Activated T-cell treated with anti-CD3 and anti-CD28 coated beads for 24 hours (primary cell): ENCODE results near the gene HTRA2.

ENCODE experiments used
- DNase-seq: peaks from one replicate; pipeline ENCODE4 v3.0.0-alpha.2; 2020; ENCODE audit warnings: low read depth

The HTRA2 gene

GRCh38 chr2:74562126-74562775, 32.5 kb downstream of the HTRA2 start:
- DNase-seq, result no peak

- DNase-seq, result no peak
These were observed 34.5 kb downstream of the HTRA2 start for GRCh38 chr2:74564222-74564621.

- DNase-seq, result no peak
These were observed 36.5 kb downstream of the HTRA2 start for GRCh38 chr2:74566076-74566753.

DNA sequence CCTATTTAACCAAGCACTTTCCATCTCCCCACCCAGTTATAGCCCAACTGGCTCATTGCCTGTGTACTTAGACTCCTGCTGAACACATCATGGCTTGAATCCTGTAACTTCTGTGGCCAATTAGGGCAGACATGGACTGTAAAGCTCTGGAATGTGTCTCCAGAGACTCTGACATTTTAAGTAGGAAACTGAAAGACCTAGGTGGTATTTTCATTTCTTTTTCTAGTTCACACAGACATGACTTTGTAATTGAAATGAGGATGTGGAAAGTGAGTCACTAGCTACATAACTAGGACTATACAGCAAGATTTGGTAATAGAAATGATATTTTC, 37.0 kb downstream of the HTRA2 start:
- no peak for DNase-seq

DNA sequence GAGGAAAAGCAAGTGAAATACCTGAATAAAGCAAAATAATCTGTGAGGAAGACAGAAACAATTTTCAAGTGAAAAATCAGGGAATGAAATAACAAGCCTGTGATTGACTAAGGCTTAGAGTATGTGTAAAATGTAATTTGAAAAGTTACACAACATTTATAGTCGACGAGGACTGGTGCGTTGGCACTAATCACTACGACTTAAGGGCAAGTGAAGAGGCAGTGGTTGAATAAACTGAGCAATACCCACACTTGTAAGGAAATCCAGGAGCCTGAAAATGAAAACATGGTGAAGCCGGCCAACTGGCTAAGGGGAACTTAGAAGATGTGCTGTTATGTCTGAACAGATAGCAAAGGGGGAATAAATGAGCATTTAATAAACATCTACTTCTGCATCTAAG, 38.1 kb downstream of the HTRA2 start:
- no peak for DNase-seq

DNA sequence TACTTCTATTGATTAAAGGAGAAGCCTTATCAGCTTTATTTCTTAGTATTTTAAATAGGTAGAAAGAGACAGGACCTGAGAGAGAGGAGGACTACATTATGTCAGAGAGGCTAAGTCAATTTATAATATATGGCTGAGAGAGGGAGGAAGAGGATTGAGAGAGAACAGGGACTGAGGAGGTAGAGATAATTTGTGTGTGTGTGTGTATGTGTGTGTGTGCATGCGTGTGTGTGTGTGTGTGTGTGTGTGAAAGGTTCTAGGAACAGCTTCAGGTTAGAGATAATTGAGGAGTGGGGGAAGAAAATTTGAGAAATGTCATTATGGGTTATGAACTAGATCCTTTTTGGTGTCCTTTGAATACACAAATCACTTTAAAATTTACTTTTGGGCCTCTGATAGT, 40.0 kb downstream of the HTRA2 start:
- DNase-seq, result no peak

- no peak for DNase-seq
These were observed 41.3 kb downstream of the HTRA2 start for GRCh38 chr2:74571058-74571457.

- DNase-seq, result no peak
These were observed 42.6 kb downstream of the HTRA2 start for GRCh38 chr2:74572178-74572925.

- DNase-seq, result no peak
These were observed 44.2 kb downstream of the HTRA2 start for GRCh38 chr2:74573747-74574562.

- DNase-seq, result no peak
These were observed 45.6 kb downstream of the HTRA2 start for GRCh38 chr2:74575320-74575719.

DNA sequence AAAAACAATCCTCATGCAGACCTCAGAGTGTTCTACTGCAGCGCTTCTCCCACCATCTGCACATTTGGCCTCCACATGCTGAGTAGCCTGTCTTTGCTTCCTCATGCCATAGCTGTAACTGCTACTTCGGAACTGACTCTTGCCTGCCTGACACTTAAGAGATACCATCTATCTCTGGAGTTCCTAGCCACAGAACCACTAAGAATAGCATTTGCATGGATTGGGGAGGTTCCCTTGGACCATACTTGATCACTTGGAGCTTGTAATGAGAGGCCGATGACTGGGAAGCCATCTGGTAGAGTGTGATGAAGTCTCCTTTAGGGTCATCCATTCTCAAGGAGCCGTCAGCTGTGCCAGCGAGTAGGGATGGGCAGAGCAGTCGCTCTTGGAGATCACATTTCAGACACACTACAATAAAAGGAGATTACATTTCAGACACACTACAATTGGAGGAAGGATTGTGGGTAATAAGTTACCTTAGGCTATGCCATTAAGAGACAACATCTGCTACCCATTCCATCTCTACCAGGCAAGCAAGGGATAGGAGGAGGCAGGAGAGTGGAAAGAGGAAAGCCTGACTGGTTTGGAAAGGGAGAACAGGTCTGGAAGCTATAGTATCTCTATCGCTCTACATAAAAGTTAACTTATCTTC, 46.6 kb downstream of the HTRA2 start:
- DNase-seq, result no peak

- DNase-seq, result no peak
These were observed 47.1 kb downstream of the HTRA2 start for GRCh38 chr2:74576863-74577229.

GRCh38 chr2:74577448-74577847, 47.7 kb downstream of the HTRA2 start:
- no peak for DNase-seq

- no peak for DNase-seq
These were observed 48.7 kb downstream of the HTRA2 start for GRCh38 chr2:74578408-74578807.

GRCh38 chr2:74581463-74581862, 51.7 kb downstream of the HTRA2 start:
- DNase-seq, result no peak

DNA sequence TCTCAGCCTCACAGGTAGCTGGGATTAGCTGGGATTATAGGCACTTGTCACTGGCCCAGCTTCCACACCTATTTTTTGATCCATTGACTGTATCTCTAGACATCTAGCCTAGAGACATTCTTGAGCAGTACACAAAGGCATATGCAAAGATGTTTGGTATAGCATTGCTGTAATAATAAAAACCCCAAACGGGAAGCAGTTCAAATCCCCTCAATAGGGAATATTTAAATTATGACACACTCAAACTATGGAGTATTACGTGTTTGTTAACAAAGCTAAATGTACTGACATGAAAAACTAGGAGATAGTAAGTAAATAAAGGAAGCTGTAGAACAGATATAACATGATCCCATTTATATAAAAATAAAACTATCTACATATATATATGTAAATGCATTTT, 52.5 kb downstream of the HTRA2 start:
- DNase-seq, result no peak
